ENCODE data around the gene SPC24. TPM values are rescaled to one million over a fixed set of nuclear protein-coding genes. Genes with fewer than 3 reads are reported as not detected.
A peak's percentile ranks its signal among the peaks of the same experiment; 100 is the strongest.

The SPC24 gene
- 15.1 TPM for polyA plus RNA-seq (2013, experiment 1 of 2; ENCODE audit: insufficient read length)
- 11.7 TPM for polyA plus RNA-seq (2013, experiment 2 of 2; ENCODE audit: insufficient read length)

DNA sequence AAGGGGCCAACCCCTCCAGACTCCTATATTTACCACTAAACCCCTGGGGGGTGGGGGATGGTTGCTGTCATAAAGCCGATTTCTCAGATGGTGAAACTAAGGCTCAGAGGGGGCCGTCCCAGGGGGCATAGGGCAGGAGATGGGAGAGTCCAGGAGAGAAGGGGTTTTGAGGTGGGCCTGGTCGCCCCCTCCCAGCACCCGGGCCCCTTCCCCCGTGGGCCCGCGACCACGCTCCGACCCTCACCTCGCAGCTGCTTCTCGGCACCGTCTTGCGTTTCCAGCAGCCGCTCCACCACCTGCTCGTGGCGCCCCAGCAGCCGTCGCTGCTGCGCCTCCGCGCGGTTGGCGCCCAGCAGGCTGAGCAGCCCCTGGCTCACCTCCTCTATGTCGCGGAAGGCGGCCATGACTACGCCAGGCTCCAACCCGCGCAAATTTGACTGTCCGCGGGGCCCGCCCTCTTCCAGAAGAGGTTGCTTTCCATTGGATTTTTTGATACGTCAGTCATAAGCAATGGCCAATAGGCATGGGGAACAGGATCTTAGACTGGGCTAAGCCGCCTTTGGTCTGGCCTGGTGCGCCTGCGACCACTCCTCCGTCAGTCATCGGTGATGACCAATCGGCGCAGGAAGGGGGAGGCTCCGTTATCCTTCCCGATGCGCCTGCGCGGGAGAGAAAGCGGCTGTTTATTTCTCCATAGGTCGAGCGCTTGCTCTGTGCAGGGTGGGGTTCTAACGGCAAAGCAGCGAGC, at the start of gene SPC24:
TSS of gene SPC24 (minus strand) at position 410 of the 748 bp plus-strand sequence. CDS start at position 404, 6 bp downstream.
- peak; percentile 99 for DNase-seq

DNA sequence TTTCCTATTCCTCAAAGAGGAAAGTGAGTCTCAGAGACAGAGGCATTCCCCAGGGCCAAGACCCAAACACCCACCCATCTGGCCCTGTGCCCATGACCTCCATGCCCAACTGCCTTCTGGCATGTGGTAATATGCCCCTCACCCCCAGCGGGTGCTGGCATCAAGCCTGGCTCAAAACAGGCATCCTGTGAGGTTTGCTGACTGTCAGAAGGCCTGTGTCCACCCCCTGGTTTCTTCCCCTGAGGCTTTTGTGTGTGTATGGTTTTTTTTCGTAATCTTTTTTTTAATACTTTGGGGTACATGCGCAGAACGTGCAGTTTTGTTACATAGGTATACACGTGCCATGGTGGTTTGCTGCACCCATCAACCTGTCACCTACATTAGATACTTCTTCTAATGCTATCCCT, 49.4 kb upstream of the SPC24 start:
- DNase-seq: no peak

- no peak for DNase-seq
Observed at GRCh38 chr19:11204076-11204602, 48.6 kb upstream of the SPC24 start.

DNA sequence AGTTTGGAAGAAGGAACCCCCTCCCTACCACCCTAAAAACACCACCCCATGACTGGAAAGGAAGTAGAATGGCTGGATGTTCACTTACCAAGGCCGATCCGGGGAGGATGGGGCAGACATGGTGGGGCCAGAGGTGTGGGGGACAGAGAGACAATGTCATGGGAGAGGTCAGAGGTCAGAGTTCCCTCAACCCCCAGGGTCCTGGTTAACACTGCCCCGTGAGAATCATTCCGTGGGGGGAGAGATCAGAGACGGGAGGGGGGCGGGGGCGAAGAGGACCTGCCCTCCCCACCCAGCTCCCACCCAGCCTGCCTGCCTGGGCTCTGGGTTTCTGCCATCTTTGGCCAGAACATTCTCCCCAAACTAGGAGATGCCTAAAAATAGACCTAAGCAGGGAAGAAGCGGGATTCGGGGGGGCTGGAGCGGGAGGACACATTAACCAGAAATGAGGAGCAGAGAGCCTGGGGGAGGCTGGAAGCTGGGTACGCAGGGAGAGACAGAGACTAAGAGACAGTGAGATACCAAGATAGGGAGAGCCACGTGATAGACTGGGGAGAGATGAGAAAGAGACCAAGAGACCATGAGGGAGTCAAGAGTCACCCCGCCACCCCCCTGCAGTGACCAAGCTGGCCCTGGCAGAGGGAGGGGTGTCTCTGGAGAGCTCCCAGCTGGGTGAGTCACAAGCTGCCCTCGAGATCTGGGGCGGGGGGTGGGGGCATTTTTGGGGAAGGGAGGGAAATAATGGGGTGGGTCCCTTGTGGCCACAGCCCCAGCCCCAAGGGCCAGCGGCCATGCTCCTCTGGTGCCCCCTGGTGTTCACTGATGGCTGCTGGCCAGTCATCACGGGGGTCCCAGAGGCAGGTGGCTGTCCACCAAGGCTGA, 47.9 kb upstream of the SPC24 start:
- peak; percentile 96 for DNase-seq

DNA sequence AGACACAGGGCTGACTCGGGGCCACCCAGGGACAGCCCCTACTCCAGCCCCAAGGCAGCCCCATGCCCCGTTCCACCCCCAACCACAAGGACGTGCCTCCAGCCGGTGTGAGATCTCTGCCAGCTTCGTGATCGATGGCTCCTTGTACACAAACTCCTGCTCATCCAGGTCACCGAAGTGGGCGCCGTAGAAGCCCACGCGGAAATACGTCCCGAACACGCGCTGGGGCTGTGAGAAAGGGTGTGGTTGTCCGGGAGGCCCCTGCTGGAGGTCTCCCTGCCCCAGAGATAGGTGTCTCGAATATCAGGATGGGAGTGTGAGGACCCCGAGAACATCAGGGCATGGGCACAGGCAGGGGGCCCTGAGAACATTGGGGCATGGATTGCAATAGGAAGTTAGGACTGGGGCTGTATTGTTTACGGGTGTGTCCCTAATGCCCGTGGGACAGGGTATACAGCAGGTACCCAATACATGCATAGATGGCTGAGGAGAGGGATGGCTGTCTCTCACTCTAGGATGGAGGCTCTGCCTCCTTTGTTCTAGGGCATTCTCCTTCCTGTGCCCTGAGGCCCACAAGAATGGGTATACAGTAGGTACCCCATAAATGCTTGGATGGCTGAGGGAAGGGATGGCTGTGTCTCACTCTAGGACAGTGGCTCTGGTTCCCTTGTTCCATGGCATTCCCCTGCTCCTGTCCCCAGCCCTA, 47.1 kb upstream of the SPC24 start:
- DNase-seq: no peak

- no peak for DNase-seq
Observed at GRCh38 chr19:11201791-11202190, 46.2 kb upstream of the SPC24 start.

DNA sequence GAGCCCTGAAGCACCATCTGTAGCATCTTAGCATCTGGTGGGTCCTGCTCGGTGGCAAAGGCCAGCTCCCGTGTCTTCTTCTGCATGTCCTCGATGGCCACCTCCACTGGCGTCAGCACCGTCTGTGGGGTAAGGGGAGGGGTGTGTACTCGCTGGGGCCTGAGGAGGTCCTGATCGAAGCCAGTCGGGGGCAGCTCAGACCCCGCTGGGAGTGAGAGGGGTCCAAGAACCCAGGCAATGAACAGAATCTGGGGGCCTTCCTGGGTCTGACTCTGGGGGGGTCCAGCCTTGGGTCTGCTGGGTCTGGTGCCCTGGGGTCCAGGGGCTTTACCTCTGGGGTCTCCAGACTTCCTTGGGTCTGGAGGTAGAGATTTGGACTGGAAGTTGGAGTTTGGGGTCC, 45.3 kb upstream of the SPC24 start:
- no peak for DNase-seq

- no peak for DNase-seq
Observed at GRCh38 chr19:11200015-11200574, 44.5 kb upstream of the SPC24 start.

DNA sequence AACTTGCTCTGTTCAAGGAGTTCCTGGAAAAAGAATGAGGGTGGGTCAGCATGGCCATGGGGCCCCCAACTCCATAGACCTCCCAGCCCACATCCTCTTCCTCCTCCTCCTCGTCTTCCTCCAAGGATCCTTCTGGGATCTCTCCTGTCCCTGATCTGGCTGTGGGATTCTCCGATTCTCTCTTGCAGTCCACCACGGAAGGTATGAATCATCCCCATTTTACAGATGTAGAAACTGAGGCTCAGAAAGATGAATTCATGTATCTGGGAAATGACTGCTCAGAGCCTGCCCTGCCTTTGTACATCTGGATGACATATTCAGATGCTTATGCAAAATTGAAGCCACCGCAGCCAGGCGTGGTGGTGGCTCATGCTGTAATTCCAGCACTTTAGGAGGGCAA, 43.9 kb upstream of the SPC24 start:
- DNase-seq: no peak

DNA sequence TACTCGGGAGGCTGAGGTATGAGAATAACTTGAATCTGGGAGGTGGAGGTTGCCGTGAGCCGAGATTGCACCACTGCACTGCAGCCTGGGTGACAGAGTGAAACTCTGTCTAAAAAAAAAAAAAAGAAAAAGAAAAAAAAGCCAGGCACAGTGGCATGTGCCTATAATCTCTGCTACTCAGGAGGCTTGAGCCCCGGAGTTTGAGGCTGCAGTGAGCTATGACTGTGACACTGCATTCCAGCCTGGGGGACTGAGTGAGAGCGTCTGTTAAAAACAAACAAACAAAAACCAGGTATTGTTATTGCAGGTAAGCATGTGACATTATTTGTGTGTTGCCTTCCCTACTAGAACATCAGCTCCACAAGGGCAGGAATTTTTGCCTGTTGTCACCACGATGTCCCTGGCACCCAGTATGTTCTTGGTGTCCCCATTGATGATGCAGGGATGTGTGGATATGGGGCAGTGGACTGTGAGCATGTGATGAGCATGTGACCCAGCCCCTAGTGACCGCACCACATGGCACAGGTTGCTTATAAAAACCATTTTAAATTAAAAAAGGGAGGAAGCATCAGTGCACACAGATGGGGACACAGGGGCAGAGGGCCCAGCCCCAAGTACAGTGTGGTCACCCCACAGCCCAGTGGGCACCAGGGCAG, 43.3 kb upstream of the SPC24 start:
- no peak for DNase-seq

DNA sequence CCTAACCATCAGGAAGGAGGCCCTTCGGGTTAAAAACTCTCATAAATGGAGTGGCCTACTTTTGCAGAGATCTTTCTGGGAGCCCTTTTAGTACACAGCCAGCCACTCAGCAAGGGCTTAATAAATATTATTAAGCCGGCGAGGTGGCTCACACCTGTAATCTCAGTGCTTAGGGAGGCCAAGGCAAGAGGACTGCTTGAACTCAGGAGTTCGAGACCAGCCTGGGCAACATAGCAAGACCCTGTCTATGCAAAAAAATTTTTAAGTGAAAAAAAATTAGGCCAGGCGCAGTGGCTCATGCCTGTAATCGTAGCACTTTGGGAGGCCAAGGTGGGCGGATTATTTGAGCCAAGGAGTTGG, 42.6 kb upstream of the SPC24 start:
- DNase-seq: no peak

GRCh38 chr19:11197291-11198174, 42.0 kb upstream of the SPC24 start, which contains the start of gene KANK2:
KANK2 (minus strand) TSS chr19:11197545; CDS start chr19:11194511, 3,034 bp downstream.
- peak; percentile 82 for DNase-seq

- DNase-seq: peak; percentile 47
Observed at GRCh38 chr19:11196406-11197287, 41.1 kb upstream of the SPC24 start.

DNA sequence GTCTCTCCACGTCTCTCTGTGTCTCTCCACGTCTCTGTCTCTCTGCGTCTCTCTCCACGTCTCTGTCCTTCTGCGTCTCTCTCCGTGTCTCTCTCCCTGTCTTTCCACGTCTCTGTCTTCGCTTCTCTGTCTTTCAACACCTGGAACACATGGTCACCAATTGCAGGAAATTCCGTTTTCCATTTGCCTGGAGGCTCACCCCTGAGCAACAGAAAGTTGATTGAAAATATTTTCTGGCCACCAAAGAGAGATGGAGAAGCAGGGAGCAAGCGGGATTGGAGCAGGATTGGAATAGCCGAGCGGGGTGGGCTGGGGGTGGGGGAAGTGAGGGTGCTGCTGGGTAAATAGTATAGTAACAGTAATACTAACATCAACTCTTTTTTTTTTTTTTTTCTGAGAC, 40.1 kb upstream of the SPC24 start:
- no peak for DNase-seq

DNA sequence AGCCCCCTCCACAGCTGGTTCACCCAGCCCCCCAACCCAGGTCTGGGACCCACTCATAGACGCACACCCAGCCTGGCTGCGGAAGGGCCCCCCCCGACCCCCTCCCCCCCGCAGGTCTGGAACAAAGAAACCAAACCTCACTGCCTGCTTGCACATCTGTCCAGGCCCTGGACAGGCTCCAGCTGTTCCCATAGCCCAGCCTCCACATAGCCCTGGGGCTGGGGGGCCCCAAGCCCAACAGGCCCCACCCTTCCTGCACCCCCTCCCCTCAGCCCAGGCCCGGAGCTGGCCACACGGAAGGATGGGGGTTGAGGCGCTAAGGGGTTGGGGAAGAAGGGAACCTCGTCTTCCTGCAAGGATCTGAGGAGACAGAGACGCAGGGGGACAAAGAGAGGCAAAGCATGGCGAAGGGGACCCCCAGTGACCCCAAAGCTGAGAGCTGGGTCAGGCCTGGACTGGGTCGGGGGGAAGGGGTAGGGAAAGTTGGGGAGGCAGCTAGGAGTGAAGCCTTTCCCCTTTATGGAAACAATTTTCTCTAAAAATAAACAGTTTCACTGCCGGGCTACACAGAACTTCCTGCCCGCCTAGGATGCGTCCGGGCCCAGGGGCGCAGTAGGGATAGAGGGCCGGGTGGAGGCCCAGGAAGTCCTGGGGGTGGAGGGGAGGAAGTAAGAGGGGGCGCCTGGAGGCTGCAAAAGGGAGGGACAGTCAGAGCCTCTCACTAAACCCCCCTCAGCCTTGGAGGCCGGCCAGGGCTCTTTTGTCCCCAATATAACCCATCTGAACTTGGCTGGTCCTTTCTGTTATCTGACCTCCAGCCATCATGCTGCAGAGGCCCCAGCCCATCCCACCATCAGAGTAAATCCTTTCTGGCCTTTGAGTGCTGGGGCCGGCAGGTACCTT, 39.3 kb upstream of the SPC24 start:
- peak; percentile 27 for DNase-seq

GRCh38 chr19:11194173-11194572, 38.6 kb upstream of the SPC24 start:
- DNase-seq: no peak

GRCh38 chr19:11192957-11193939, 37.7 kb upstream of the SPC24 start:
- DNase-seq: no peak
